Stimulated activated CD4-positive, alpha-beta T cell treated with anti-CD3 and anti-CD28 coated beads, TNF-alpha, amount 100 ng/mL, for 48 hours (primary cell): Measurements from ENCODE around the gene TEX9.

Experiments used
- DNase-seq, 3 donors: peaks; one replicate each; pipeline ENCODE4 v3.0.0-alpha.2; 2020; ENCODE audit warnings: low read depth in 3 of 3

TEX9 gene

DNA sequence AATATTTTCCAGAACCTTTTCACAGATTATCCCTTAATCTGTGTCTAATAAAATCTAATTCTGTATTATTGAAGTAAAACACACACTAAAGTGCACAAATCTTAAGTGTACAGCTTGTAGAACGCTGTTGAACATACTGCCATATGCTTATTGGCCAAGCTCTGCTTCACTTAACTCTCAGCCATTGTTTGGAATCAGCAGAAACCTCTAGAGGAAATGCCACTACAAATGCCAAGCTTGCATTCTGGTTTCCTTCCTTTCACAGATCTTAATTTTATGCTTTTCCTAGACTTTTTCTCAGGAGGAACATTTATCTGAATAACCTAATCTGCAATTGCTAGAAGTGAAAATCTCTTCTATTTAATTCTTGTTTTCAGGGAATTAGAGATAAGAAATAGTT lies 89.6 kb downstream of the TEX9 start:
- DNase-seq = no peak

DNA sequence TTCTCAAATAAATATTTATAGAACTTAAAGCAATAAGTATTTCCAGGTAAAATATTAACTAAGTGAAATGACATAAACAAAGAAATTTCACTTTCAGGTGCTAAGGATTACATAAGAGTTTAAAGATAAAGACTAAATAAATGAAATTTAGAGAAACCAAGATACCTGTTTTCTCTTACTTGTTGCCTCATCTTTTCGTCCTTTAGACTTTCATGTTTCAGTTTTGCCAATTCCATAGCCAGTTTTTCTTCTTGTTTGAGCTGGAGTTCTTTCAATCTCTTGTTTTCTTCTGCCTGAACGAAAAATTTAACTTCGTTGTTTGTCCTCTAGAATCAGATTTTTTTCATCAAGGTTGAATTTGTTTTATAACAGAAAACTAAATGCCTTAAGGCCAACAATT lies 91.0 kb downstream of the TEX9 start:
- no peak for DNase-seq

DNA sequence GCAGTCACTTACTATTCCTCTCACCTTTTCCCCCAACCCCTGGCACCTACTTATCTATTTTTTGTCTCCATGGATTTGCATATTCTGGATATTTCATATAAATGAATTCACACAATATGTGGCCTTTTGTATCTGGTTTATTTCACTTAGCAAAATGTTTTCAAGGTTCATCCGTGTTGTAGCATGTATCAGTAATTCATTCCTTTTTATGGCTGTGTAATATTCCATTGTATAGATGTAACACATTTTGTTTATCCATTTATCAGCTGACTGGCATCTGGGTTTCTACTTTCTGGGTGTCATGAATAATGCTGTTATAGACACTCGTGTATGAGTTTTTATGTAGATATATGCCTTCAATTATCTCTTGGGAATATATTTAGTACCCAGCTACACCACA lies 93.9 kb downstream of the TEX9 start:
- DNase-seq = no peak

DNA sequence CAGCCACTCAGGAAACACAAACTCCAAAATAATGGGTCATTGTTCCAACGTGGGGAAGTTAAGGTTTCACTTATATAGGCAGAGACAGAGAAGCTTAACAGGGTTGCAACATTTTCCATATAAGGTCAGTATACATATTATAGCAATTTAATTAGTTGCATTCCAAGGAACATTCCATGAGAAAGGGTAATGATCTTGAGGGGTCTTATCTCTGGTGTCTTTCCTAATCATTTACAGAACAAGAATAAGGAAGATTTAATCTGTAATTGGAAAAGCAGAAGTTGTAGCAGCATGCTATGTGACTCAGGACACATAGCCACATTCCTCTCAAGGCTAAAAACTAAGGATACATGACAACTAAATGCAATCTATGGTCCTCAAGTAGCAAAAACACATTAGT lies 94.8 kb downstream of the TEX9 start:
- no peak for DNase-seq

DNA sequence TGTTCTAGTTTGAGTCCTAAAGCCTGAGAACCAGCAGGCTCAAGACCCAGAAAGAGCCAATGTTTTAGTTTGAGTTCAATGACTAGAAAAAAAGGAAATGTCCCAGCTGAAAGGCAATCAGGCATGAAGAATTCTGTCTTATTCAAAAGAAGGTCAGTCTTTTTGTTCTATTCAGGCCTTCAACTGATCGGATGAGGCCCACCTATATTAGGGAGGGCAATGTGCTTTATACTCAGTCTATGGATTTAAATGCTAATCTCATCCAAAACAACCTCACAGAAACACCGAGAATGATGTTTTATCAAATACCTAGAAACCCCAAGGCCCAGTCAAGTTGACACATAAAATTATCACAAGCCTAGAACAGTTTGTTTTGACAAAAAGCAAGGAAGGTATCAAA lies 95.7 kb downstream of the TEX9 start:
- DNase-seq = no peak

DNA sequence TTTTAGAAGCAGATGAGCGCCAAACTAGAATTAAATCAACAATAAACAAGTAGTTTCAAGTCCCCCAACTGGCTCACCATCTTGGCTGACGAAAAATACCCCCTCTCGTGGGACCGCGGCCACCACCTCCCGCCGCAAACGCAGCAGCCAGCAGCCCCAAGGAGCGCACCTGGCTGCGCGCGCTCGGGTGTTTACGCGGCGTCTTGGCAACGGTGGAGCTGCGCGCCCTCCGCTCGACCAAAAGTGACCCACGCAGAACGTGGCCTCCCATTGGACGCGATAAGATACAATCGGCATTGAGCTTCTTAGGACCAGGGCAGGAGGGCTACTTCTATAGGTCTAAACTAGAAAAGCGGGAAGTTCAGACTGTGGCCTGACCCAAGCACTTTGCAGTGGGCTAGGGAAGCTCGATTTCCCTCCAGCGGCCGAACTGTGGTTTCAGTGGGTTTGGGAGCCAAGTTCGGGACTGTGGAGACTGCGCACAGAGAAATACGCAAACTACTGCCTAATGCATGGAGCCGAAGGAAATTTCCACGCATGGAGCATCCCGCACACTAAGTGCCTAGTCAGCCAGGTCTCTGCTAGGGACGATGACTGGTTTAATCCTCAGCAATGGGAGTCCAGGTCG lies 99.8 kb downstream of the TEX9 start, which contains the start of gene MNS1:
TSS of gene MNS1 (minus strand) at position 245 of the 628 bp plus-strand sequence. CDS start at position 80, 165 bp downstream.
- peak; percentile 52 to 71 (median 52) for DNase-seq

DNA sequence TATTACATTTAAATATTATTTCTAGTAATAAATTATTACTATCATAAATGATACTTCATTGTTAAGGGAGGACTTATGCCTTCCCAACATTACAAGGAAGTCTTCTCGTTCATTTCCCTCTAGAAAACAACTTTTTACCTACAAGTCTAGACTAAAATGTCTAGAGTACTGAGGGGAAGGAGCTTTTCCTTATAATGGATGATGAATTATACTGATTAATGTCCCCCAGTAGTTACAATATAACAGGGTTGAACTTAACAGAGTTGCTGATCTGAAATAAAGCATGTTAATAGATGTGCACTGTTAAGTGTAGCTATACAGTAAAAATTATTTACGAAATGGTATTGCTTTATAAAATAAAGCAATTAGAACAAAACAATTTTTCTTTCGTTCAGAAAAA lies 102.4 kb downstream of the TEX9 start:
- no peak for DNase-seq

DNA sequence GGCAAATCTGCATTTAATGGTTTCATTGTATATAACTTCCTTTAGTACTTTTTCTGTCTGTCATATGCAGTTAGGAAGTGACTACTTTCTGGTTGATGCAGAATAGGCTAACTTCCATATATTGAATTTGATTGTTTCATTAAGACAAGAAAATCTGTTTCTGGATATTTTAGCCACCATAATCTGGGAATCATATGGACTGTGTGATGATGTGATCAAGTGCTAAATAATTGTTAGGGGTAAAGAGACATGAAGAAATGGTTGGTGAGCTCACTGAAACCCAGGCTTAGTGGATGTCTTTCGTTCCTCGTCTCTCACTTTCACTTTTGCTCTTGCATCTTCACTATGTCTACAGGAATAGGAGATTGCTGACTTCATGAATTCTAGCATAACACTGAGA lies 103.2 kb downstream of the TEX9 start:
- no peak for DNase-seq

DNA sequence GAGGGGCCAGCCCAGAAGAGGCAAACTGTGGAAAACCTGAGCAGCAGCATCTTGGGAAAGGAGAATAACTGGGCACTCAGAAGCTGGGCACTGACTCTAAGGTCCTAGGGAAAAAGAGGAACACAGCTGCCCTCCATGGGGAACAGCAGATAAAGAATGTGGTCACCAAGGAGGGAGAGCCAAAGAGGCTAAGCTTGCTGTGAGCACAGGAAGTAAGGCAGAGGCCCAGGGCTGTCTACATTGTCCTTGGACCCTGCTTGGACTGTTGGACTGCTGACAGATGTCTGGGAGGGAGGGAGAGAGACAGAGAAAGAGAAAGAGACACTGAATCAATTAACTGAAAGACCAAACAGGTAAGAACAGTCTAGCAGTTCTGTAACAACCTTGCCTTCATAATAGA lies 104.3 kb downstream of the TEX9 start:
- DNase-seq = no peak

DNA sequence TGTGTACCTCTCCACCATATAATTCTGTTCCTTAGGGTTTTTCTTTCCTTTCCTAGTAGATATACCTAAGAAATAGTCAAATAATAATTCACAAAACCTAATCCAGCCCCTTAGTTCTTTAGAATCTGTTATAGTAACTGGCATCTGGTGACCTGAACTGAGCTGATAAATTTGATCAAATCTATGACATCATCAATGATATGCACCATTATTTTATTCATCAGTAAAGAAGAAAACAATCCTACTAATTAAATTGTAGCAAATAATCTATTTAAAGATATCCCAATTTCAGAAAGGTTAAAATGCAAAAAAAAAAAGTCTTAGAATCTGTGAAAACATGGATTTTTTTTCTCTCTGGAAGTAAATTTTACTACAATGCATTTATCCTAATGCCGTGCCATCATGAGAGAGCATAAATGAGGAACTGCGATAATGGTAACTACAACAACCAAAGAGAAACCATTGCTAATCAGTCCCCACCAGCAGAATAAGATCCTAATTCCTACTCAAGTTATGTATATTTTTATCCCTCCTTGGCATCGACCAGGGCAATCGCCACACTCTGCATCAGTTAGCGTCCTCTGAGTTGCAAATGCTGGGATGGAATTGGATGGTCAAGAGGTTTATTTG lies 106.3 kb downstream of the TEX9 start:
- DNase-seq = no peak

DNA sequence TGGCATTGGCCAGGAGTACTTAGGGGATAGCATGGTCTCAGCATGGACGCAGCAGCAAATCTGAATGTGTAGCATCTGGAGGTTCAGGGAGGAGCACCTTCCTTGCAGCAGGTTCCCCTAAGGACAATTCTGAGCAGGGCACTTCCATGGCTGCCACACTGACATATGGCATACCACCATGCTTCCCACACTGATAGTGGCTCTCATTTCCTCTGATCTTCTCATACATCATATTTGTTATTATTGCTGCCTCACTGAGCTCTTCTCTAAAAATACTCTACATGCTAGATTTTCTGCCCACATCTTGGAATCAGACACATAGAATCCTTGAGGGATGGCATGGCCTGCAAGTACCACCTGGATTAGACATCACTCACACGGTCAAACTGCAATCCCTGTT lies 107.1 kb downstream of the TEX9 start:
- no peak for DNase-seq

DNA sequence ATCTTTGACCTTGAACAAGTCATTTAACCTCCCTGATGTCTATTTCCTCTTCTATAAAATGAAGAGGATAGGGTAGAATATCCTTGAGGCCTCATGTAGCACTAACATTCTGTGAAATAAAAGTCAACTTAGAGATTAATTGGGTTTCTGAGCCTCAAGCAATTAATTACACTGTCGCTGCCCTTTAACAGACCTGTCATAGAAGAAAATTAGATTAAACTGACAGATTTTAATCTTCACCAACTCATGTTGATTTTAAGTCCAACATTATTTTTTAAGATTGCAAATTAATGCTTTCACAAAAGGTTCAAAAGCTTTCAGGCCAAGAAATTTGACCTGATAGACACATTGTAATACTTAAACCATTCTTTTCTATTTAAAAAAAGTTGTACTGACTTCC lies 107.8 kb downstream of the TEX9 start:
- no peak for DNase-seq

DNA sequence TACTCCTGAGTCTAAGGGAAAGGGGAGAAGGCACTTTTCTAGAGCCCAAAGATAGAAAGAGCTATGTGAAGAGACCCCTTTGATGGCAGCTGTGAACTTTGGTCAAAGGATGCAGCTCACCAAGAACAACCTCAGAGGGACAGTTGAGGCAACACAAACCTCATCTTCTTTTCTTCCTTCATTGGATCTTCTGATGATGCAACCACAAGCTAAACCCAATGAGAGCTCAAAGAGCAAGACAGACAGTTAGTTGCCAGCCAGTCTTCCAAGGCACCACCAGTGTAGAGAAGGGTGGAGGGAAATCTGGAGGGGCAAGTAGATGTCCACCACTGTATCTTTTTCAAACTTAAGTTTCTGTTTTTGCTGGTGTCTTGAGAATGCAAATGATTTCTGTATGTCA lies 110.1 kb downstream of the TEX9 start:
- DNase-seq = no peak
